ENCODE results near the gene ATP4A.
A peak's percentile ranks its signal among the peaks of the same experiment; 100 is the strongest.

Gene ATP4A

DNA sequence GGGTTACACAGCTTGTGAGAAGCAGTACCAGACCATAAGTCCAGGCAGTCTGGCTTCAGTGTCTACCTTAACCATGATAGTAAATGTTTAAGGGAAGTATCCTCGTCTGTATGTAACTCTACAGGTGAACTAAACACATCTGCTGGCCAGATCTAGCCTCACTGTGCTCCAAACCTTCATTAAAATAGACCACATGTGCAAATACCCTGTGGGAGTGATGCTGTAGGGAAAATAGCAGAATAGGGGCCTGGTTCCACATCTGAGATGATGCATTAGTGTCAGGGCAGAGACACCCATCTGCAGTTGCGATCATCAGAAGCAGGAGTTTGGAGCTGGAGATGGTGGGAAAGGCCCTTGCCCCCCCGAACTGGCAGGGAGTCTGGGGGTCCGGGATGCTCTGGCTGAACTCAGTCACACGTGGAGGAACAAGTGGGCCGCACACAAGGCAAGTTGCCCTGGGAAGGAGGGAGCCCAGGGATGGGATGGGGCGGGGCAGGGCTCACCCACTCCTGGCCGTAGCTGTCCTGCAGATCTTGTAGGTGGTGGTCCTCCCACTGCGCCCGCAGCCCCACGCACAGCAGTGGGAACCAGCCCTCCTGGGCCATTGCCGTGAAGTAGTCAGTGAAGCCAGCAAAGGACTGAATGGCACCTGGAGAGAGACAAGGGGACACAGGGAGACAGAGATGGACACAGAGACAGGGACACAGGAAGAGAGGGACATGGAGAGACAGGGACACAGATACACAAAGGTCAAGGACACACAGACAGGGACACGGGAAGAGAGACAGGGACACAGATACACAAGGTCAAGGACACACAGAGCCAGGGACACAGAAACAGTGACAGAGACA is 10.7 kb downstream of the ATP4A start:
- intact Hi-C loops (cut with DNase I): no loop called here
- DNase-seq: peak in 3 of 10 donors; percentile 44 to 70 (median 57)

DNA sequence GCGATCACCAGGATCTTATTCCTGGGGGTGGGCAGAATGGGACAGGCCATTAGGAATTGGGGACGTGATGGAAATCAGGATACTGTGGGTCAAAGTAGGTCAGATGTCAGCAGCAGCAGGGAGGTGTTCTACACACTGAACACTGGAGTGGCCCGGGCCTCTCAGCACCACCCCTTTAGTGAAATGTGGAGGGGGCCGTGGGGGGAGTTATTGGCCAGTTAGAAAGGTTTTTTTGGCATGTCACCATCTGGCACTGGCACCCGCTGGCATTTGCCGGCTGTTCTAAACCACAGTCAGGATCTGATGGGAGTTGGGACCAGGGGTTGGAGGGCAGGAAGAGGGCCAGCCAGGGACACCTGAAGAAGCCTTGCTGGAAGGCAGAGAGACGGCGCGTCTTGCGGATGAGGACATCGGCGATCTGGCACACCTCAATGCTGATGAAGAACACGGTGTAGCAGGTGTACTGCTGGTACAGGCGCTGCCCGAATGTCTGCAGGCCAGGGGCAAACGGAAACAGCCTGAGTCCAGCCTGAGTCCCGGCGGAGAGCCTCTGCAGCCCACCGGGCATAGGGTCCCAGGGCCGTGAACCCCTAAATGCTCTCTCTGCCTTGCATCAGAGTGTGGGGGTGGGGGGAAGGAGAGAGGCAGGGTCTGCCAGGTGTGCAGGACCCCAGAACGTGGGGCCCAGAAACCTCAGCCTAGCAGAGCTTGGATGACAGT is 12.2 kb downstream of the ATP4A start:
- peak in 3 of 10 donors; percentile 47 to 74 (median 59) for DNase-seq
- intact Hi-C loops (cut with DNase I): no loop called here

DNA sequence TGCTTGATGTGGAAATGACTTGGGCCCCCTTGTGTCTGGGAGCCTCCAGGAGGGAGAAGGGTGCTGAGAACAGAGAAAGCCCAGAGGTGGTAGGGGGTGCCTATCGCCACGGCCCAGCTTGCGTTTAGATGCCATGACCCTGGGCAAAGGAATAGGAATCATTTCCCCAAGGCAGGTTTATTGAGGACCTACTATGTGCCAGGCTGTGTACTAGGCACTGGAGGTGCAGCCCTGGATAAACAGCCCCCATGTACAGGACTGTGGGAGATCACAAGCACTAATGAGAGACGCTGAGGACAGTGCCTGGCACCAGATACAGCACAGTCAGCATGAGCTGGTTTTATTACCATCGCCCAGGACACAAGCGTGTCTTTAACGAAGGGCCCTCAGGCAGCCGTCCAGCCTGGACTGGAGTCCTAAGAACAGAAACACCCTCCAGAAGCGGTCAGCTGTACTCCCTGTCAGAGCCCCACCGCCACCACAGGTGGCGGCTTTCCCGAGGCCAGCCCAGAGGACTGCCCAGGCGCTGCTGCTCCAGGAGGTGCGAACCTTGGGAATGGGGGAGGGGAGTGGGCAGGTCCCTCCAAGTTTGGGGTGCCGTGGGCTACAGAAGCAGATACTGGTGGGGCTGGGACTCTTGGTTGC is 13.5 kb downstream of the ATP4A start:
- DNase-seq: peak in 1 of 10 donors; percentile 44

DNA sequence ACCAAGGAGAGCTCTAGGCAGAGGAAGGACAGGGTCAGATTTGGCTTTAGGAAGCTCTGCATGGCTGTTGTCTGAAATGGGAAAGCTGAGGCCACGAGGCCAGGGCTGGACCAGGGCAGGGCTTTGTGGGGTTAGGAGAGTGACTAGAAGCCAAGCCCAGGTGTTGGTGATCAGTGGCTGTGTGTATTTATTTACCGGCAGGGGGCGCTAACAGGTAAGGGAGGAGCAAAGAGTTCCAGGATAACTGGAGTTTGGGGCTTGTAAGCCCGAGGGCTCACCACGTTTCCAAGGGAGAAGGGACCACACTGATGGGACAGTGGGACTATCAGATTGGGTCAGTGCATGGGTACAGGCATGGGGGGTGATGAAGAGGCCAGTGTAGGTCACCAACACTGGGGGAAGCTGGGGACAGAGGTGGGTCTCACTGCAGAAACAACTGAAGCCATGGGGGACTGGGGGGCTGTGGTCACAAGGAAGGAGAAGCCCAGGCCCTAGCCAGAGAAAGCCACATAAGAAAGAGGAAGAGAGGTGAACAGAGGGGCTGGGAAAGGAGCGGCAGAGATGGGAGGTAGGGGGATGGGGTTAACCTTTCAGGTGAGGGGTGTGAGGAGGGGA is 14.2 kb downstream of the ATP4A start:
- intact Hi-C loops (cut with DNase I): loop anchor here (1.0 to 5.0 kb wide), 3 partner anchors 60 to 167 kb away; partner anchors contain the start of gene RBM42

More for the DNA sequence above, 13.5 kb downstream of the ATP4A start:
- intact Hi-C loops (cut with DNase I): loop anchor here (1.0 to 5.0 kb wide), 3 partner anchors 59 to 166 kb away; partner anchors contain the start of gene RBM42

DNA sequence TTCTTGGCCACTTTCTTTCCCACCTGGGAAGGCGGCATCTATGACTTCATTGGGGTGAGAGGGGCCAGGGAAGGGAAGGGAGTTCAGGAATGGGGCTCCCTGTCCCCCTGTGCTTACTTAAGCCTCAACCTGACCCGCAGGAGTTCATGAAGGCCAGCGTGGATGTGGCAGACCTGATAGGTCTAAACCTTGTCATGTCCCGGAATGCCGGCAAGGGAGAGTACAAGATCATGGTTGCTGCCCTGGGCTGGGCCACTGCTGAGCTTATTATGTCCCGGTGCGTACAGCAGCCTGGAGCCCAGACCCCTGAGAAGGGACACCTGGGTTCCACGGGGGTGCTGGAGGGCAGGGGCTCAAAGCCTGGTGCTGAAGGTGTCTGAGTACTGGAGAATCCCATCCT is 16.9 kb downstream of the ATP4A start:
- no peak for DNase-seq
- intact Hi-C loops (cut with DNase I): loop anchor here (5.0 kb wide), 1 partner anchor 81 kb away; the partner anchor contains the start of gene RBM42

More for the DNA sequence above, 14.2 kb downstream of the ATP4A start:
- DNase-seq: peak in 4 of 10 donors; percentile 31 to 46 (median 38)

DNA sequence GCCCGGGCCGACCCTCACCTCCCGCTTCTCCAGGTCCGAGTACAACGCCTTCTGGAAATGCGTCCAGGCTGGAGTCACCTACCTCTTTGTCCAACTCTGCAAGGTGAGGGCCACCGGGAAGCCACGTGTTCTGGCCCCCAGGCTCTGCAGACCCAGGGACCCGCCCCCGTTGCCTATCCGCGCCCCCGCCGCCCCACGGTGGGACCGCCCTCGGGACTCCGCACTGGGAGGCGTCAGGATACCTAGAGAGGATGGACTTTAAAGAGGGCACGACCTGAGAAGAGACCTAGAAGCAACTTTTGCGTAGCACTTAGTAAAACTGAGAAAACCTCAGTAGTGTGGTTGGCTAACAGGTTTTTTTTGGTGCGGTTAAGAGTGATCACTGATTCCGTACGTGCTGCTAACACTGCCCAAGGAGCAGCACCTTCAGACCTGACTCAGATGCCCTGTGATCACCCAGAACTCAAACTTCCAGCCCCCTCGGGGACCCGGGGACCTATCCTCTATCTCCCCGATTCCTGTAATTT is 17.5 kb downstream of the ATP4A start:
- peak in 3 of 10 donors; percentile 20 to 85 (median 25) for DNase-seq
- intact Hi-C loops (cut with DNase I): loop anchor here (1.0 to 5.0 kb wide), 2 partner anchors 81 to 171 kb away; partner anchors contain the start of gene RBM42

DNA sequence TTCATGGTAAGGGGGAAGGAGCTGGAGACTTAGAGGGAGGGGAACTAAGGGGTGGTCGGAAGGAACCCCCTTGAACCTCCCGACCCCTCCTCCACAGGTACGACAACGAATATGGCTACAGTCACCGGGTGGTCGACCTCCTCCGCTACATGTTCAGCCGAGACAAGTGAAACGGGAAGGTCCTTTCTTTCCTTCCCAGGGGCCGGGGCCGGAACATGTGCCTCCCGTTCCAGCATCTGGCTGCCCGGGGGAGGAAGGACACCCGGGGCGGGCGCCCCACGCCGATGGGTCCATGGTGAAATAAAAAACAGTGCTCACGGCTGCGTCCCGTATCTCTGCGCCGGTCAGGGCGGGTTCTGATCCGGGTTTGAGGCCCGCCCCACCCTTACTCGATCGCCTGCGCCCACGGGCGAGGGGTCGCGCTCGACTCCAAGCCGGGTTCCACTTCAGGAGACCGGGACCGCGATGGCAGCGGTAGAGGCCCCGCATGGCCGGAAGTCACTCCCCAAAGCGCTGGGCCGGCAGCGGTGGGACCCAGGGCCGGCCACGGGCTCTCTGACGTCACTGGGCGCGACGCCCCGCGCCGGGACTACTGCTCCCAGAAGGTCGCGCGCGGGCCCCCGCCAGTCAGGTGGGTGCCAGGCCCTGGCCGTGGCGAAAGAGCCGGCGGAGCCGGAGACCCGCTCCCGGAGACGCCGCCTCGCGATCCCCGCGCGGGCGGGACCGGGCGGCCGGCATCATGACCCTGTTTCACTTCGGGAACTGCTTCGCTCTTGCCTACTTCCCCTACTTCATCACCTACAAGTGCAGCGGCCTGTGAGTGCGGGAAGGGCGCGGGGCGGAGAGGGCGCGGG is 18.2 kb downstream of the ATP4A start, which contains the start of gene TMEM147:
Gene TMEM147, plus strand, starts transcription at position 626 of the 854 bp plus-strand sequence. Its CDS starts 114 bp downstream, at position 740.
- DNase-seq: peak; percentile 87 to 99 (median 92)
- intact Hi-C loops (cut with DNase I): loop anchor here (1.0 to 5.0 kb wide), 2 partner anchors 82 to 172 kb away; partner anchors contain the start of gene RBM42

DNA sequence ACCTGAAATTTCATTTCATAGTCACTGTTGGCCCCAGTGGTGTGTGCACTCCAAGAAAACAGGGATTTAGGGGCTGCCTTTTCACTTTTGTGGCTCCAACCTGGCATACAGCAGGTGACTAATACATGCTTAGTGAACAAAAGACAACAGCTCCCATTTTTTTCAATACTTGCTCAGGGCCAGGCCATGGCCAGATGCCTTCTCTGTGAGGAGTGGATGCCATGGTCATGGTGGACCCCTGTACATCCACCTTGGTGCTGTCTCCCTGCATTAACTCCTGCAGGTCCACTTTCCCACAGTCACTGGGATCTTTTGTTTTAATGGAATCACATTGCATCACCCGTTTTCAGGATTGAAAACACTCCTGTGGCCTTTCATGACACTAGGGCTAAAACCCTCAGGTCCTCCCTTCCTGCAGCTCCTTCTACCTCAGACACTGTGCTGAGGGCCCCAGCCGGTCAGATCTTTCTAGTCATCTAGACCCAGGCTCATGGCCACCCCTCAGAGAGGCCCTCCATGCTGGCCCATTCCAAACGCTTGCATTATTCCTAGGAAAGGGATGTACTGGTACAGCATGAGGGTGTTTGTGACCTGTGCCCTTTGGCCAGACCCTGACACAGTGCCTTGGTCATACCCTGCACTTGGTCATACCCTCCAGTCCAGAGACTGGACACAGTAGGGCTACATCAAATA is 19.2 kb downstream of the ATP4A start:
- DNase-seq: no peak
- intact Hi-C loops (cut with DNase I): no loop called here

DNA sequence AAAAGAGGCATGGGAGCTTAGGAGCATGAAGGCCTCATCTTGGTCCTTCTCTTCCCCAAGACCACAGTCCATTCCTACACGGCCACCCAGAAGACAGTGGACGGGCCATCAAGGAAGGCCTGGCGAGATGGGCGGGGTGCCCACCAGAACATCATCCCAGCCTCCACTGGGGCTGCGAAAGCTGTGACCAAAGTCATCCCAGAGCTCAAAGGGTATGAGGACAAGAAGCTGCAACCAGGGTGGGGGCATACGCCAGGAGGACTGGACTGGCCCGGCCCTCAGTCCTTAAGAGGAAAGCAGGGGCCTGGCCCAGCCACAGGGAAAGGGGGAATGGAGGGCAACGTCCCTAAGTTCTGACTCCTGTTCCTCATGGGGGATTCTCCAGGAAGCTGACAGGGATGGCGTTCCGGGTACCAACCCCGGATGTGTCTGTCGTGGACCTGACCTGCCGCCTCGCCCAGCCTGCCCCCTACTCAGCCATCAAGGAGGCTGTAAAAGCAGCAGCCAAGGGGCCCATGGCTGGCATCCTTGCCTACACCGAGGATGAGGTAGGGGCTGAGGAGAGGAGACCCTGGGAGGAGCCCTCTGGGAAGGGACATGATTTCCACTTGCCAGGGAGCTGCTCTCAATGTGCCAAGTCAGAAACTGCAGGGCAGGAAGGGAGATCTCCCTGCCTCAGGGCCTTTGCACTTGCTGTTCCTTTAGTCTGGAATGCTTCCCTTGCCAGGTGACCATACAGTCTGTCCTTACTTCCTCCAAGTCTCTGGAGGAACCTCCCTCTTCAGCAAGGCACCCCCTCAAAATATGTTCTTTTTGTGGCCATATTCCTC is 20.0 kb downstream of the ATP4A start:
- intact Hi-C loops (cut with DNase I): no loop called here
- DNase-seq: no peak

DNA sequence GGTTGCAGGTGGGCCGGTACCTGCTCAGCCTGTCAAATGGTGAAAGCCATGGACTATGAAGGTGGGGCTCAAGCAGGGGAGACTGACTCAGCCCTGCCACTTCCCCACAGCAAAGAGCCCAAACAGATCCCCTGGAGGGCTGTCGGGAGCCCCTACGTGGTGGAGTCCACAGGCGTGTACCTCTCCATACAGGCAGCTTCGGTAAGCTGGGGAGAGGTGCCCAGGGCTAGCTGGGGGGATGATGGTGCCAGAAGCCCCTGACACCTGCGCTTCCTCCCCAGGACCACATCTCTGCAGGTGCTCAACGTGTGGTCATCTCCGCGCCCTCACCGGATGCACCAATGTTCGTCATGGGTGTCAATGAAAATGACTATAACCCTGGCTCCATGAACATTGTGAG is 21.2 kb downstream of the ATP4A start:
- intact Hi-C loops (cut with DNase I): no loop called here

DNA sequence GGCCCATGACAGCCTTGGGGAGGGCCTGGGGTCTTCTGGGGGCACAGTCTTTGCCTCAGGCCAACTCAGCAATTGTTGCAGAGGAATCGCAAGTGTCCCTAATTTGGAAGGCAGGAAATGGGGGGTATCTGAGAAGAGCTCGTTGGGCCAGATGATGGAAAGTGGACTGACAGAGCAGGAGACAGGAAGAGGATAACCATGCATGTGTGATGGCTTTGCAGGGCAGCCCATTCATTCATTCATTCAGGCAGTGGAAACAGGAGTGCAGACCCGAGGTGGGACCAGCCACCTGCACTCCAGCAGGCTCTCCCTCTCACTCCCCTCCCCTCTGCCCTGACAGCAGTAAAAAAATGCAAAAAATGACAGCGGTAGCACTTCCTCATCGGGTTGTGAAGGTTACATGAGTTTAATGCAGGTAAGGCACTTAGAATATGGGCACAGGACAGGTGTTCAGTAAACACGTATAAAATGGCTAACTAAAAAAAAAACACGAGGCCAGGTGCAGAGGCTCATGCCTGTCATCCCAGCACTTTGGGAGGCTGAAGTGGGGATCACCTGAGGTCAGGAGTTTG is 23.0 kb downstream of the ATP4A start:
- DNase-seq: no peak
- intact Hi-C loops (cut with DNase I): no loop called here

More for the DNA sequence above, 21.2 kb downstream of the ATP4A start:
- no peak for DNase-seq

DNA sequence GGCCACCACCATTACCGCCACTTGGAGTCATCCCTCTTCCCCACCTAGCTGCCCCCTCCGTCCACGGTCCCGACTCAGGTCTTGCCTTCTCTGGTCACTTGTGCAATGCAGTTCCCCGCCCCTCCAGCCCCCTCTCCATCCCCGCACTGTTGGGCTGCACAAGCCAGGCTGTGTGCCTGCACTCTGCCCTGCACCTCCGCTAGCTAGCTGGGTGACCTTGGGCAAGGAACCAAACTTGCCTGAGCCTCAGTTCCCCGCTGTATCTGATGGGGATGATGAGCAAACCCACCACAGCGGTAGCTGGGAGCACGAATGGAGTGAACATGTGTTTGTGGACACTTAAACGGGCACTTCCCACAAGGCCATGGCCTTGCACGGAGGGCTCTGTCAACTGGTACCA is 23.6 kb downstream of the ATP4A start:
- no peak for DNase-seq
- intact Hi-C loops (cut with DNase I): no loop called here

DNA sequence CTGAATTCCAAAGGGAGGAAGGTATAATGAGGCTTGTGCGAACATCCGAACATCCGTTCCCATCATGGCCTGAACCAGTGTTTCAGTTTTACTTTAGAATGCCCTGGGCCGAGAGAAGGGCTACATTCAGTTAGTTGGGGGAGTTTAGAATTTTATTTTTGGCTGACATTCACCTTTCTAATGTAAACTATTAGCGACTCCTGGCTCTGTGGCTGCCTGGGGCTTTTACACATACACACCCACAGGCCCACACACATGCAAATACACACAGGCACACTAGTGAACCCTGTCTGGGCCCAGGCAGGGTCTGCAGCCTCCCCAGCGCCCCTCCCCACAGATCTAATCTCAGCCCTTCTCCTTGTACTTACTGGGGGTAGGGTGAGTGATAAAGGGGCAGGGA is 24.1 kb downstream of the ATP4A start:
- no peak for DNase-seq
- intact Hi-C loops (cut with DNase I): no loop called here

DNA sequence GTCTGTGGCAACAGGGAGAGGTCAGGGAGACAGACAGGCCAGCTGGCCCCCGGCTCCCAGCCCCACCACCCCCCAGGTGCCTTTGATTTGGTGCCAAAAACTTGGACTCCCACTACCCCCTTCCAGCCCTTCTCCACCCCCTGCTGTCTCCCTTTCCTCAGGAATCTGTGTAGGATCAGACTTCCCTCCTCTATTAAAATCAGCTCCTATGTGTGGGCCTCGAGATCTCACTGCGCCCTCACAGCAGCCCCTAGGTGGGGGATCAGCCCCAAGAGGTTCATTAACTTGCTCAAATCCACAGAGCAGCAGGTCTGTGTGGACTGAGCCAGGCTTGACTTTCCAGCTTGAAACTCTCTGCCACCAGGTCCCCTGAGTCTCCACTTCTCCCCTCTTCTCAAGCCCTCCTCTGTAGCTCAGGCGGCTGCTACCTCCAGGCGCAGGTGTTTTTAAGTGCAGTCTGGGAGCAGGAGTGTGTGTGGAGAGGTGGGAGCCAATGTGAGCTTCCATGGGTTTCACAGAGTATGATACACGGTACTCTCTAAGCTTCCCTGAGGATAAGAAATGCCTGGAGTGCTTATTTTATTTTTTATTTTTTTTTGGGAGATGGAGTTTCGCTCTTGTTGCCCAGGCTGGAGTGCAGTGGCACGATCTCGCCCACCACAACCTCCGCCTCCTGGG is 28.5 kb downstream of the ATP4A start:
- intact Hi-C loops (cut with DNase I): no loop called here
- no peak for DNase-seq

DNA sequence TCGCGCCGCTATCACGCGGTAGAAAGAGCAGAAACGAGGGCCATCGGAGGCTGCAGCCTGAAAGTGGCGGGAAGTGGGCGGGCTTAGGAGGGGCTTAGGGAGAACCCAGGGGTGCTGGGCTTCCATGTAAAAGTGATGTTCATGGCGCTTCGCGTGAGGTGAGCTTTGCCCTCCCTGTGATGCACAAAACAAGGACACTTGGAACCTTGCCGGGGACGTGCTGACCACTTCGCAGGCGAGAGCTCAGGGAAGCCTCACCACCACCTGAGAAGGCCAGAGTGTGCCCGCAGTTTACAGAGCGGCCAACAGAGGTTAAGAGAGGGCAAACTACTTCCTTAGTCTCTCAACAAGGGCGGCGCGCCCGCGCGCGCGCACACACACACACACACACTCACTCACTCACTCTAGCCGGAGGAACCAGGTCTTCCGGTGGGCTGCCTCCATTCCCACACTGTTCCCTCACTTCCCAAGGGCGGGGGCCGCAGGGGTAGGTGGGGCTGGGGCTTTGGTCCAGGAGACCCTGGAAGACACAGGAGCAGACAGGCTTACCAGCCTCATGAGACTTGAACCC is 29.6 kb downstream of the ATP4A start:
- intact Hi-C loops (cut with DNase I): no loop called here
- no peak for DNase-seq

DNA sequence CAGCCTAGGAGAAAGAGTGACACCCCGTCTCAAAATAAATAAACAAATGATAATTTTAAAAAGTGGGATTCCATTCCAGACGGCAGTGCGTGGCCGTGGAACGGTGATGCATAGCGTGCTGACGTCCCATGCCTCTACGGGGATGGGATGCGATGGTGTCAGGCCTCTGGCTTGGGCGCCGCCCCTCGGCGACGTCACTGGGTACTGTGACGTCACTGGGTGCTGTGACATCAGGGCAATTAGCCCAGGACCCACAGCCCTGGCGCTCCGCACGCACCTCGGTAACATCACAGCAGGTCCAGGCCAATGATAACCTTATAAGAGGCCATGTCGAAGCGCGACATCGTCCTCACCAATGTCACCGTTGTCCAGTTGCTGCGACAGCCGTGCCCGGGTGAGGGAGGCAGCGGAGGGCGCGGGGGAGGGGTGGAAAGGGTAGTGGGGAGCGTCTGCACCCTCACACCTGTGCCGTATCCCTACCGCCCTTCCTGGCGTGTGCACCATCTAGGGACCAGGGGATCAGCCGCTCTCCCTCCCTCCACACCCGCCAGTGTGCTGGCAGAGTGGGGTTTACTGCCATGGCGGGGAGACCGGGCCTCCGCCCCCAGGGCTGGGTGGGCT is 30.1 kb downstream of the ATP4A start, which contains the start of gene GAPDHS:
Gene GAPDHS, plus strand, starts transcription at position 256 of the 621 bp plus-strand sequence. Its CDS starts 72 bp downstream, at position 328.
- DNase-seq: no peak
- intact Hi-C loops (cut with DNase I): no loop called here

Data from posterior cingulate gyrus (tissue), 11 donors.